Hypothalamus (tissue), 51 donors: ENCODE measurements around the gene STEAP1.
"Not testable (repeated sequence)": the region's sequence is repeated elsewhere in the genome, so short reads cannot be mapped to it uniquely, and the experiment has no call there.

Experiments
- DNase-seq, 51 donors: peaks; one replicate each; lab custom pipeline; 2025; lab: John Stamatoyannopoulos, UW

Gene STEAP1

GRCh38 chr7:90153943-90154771, at the start of gene STEAP1:
STEAP1 (plus strand) TSS chr7:90154469; CDS start chr7:90159789, 5,320 bp downstream.
- peak; percentile 6 to 89 (median 68) for DNase-seq

DNA sequence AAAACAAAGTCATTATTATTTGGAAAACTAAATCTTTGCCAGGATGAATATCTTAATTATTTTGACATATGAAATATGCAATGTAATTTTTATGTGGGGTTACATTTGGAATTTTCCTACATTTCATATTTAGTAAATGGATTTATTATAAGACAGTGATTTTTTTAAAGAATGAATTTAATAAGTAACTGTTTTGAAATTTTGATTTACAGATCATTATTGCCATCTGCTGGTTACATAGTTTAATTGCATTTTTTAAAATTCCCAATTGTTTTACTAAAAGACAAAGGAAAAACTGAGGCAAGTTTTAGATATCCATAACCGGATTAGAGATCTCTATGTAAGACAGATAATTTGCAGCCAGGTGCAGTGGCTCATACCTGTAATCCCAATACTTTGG, 39.3 kb upstream of the STEAP1 start:
- not testable (repeated sequence) for DNase-seq

GRCh38 chr7:90118551-90119177, 35.6 kb upstream of the STEAP1 start:
- peak in 28 of 51 donors; percentile 2 to 57 (median 22) for DNase-seq

GRCh38 chr7:90119178-90119971, 34.9 kb upstream of the STEAP1 start:
- DNase-seq = peak in 42 of 51 donors; percentile 3 to 79 (median 44)

GRCh38 chr7:90120205-90120604, 34.1 kb upstream of the STEAP1 start:
- DNase-seq = not testable (repeated sequence)

DNA sequence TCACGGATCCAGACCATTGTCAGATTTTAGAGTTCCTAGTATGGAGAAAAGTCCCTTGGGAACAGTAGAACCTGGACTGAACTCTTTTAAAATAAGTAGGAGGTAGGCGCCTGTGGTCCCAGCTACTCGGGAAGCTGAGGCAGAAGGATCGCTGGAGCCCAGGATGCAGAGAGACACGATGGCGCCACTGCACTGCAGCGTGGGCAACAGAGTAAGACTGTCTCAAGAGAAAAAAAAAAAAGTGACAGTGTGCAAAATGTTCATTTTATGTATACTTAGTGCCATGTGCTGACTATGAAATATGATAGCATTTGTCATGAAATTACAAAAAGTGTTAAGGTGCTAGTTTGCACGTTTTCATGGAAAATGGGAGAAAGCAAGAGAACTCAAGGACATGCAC, 22.5 kb upstream of the STEAP1 start:
- not testable (repeated sequence) for DNase-seq

- DNase-seq = not testable (repeated sequence)
Observed at GRCh38 chr7:90147079-90147960, 6.9 kb upstream of the STEAP1 start.

DNA sequence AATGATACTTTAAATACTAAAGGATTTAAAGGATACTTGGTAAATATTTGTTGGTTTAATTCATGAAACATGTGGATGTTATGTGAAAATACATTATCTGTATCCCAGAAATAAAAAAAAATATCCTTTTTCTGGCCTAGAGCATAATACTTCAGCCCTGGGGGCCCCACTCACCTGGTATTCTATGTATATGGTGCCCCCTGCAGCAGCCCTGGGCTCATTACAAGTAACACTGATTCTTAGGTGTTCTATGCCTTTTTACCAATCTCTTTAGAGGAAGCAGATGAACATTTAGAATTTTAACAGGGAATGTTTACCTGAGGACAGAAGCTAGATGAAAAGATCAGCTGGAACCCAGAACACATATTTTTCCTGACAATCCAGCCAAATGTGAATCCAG, 4.8 kb upstream of the STEAP1 start:
- peak in 6 of 51 donors; percentile 0 to 19 (median 2) for DNase-seq

- DNase-seq = not testable (repeated sequence)
Observed at GRCh38 chr7:90151884-90152283, 2.4 kb upstream of the STEAP1 start.

GRCh38 chr7:90152642-90153253, 1.5 kb upstream of the STEAP1 start:
- DNase-seq = peak in 2 of 51 donors; percentile 1 to 27

DNA sequence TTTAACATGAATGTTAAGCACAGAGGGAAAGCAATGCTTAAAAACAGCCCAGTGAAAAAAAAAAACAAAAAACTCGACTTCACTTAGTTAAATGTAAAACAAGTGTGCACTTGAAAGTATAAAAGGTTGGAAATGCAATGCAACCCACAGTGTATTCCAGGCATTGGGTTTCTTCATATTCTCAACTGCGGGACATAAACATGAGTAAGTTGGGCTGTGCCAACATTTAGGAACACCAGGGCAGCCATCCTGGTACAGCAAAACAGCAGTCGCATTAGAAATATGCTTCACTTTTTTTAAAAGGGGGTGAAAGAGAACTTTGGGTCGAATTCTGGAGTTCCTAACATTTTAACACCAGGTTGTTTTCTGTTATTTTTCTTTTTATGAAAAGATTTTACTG, 937 bp downstream of the STEAP1 start:
- DNase-seq = no peak

GRCh38 chr7:90157331-90157730, 3.1 kb downstream of the STEAP1 start:
- not testable (repeated sequence) for DNase-seq

DNA sequence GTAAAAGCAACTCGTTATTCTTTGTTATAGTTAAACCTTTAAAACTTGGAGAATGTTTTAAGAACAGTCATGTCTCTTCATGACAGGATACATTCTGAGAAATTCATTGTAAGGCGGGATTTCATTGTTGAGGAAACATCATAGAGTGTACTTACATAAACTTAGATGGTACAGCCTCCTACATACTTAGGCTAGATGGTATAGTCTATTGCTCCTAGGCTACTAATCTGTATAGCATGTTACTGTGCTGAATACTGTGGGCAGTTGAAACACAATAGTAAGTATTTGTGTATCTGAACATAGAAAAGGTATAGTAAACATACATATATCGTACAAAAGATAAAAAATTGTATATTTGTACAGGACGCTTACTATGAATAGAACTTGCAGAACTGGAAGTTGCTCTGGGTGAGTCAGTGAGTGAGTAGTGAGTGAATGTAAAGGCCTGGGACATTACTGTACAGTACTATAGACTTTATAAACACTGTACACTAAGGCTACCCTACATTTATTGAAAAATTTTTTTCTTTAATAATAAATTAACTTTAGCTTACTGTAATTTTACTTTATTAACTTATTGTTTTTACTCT, 3.6 kb downstream of the STEAP1 start:
- not testable (repeated sequence) for DNase-seq

- no peak for DNase-seq
Observed at GRCh38 chr7:90163534-90163933, 9.3 kb downstream of the STEAP1 start.

GRCh38 chr7:90165724-90166123, 11.5 kb downstream of the STEAP1 start:
- DNase-seq = no peak

DNA sequence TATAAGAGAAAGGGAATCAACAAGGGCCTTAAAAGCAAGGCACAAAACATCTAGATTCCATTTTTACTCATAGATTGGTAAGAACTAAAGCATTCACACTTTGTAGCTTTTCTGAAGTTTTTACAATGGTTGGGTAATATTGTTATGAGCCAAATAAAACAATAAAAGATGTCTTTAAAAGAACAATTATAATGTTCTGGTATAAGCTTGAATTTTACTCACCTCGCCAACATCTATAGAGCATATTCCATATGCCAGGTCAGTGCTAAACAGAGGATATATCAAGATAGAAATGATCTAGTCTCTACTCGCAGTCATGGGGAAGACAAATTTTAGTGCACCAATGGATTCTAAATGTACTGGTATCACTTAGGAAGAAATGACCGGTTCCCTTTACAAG, 11.9 kb downstream of the STEAP1 start:
- no peak for DNase-seq

- no peak for DNase-seq
Observed at GRCh38 chr7:90167361-90167760, 13.1 kb downstream of the STEAP1 start.

DNA sequence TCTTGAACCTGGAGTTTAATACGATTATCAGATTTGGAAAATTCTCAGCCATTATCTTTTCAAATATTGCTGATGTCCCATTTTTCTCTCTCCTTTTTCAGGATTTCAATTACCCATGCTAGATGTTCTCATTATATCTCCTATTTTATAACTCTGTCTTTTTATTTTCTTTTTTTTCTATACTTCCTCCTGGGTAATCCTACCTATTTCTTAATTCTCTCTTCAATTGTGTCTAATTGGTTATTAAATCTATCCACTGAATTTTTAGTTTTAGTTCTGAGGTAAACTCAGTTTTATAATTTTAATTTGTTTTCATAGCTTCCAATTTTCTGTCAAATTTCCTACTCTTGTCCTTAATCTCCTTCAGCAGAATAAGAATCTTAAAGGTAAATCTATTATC, 15.6 kb downstream of the STEAP1 start:
- DNase-seq = no peak

GRCh38 chr7:90172121-90172520, 17.9 kb downstream of the STEAP1 start:
- DNase-seq = no peak
